Mesenteric fat pad (tissue), 1 donor: Measurements from ENCODE around the gene CLDN14. TPM values are rescaled to one million over a fixed set of nuclear protein-coding genes. Genes with fewer than 3 reads are reported as not detected.

Experiments used
- total RNA-seq: library from RNA; stranded (reverse); fragmentation: NEBNext Ultra II Directional; extraction: Animal tissue kit (Norgen Biotek cat#: 25700); gene quantifications from one replicate; pipeline ENCODE4 v1.2.1, GENCODE V29; 2021
- donor health status: DM: yes; HTN: yes; CAD: no.

The CLDN14 gene
- total RNA-seq, 1 donor from 2014 or later = not detected

Other genes with a start within 250 kb of the CLDN14 start
- 27.0 TPM for gene MORC3, start 159.9 kb downstream of the CLDN14 start, total RNA-seq
- 1.2 TPM for gene CHAF1B, start 94.7 kb downstream of the CLDN14 start, total RNA-seq
- gene SIM2, start 219.0 kb upstream of the CLDN14 start, total RNA-seq = not detected